Lower lobe of right lung (tissue), 2 donors: ENCODE results near the gene FAHD2A. TPM values are rescaled to one million over a fixed set of nuclear protein-coding genes. Genes with fewer than 3 reads are reported as not detected.

ENCODE experiments used
- ATAC-seq, 2 donors: fragments of 200-7000 bp; cut with Tn5 transposase; one replicate each; pipeline ENCODE4 v1.9.1; 2020 to 2022; ENCODE audit warnings: mild to moderate bottlenecking in 2 of 2, moderate library complexity in 2 of 2
- DNase-seq: peaks from one replicate; pipeline ENCODE4 v3.0.0-alpha.2; 2020
- H3K27ac ChIP-seq: fragments of 200-600 bp; one replicate; pipeline ENCODE4 v1.8.0; 2022
- H3K27me3 ChIP-seq: fragments of 200-600 bp; one replicate; pipeline ENCODE4 v1.8.0; 2022; ENCODE audit warnings: low read depth
- H3K36me3 ChIP-seq: fragments of 200-600 bp; one replicate; pipeline ENCODE4 v1.8.0; 2022; ENCODE audit warnings: mild to moderate bottlenecking
- H3K4me1 ChIP-seq: fragments of 200-600 bp; one replicate; pipeline ENCODE4 v1.8.0; 2022
- H3K4me3 ChIP-seq: fragments of 200-600 bp; one replicate; pipeline ENCODE4 v1.8.0; 2022; ENCODE audit warnings: mild to moderate bottlenecking
- H3K9me3 ChIP-seq: fragments of 200-600 bp; one replicate; pipeline ENCODE4 v1.8.0; 2022
- CTCF ChIP-seq: fragments of 200-600 bp; IDR thresholded peaks from one replicate; pipeline ENCODE4 v1.8.0; 2022; ENCODE audit warnings: antibody characterized with exemption, mild to moderate bottlenecking
- intact Hi-C: fragments of 100-400 bp; cut with DNase I; formaldehyde crosslinking; loops from one replicate; pipeline ENCODE4 v1.11.0; 2022
- total RNA-seq: library from RNA; stranded (reverse); fragmentation: NEBNext Ultra II Directional; extraction: Animal tissue kit (Norgen Biotek cat#: 25700); gene quantifications from one replicate; pipeline ENCODE4 v1.2.1, GENCODE V29; 2021
- donor health status: DM: no; HTN: yes; CAD: no; lungs with severe emphysema.

The FAHD2A gene
- total RNA-seq, 1 donor from 2014 or later: 19.4 TPM

GRCh38 chr2:95385570-95385984 is 16.9 kb upstream of the FAHD2A start:
- ATAC-seq: no peak
- no peak overlapping the region for H3K27ac ChIP-seq

GRCh38 chr2:95386031-95386430 is 16.5 kb upstream of the FAHD2A start:
- H3K36me3 ChIP-seq: no peaks in the 10 kb centered on the region
- no peak for DNase-seq
- no peaks in the 10 kb centered on the region for H3K9me3 ChIP-seq
- intact Hi-C loops: no loop called here
- no peaks in the 10 kb centered on the region for H3K27me3 ChIP-seq
- H3K4me3 ChIP-seq: no peak overlapping the region
- no peaks in the 10 kb centered on the region for H3K4me1 ChIP-seq
- no peak for ATAC-seq
- TF ChIP-seq CTCF: no peak
- no peak overlapping the region for H3K27ac ChIP-seq

More at GRCh38 chr2:95385570-95385984, 16.9 kb upstream of the FAHD2A start:
- Histone ChIP-seq H3K4me1 (no peaks in the 10 kb centered on the region), H3K4me3 (no peak overlapping the region), H3K9me3 (no peaks in the 10 kb centered on the region), H3K27me3 (no peaks in the 10 kb centered on the region), H3K36me3 (no peaks in the 10 kb centered on the region)
- DNase-seq: no peak
- intact Hi-C loops: no loop called here
- TF ChIP-seq CTCF: no peak

- DNase-seq (no peak), ATAC-seq (no peak)
- intact Hi-C loops: no loop called here
- Histone ChIP-seq H3K27me3 (no peaks in the 10 kb centered on the region), H3K27ac (no peak overlapping the region), H3K4me3 (no peak overlapping the region), H3K36me3 (no peaks in the 10 kb centered on the region), H3K9me3 (no peaks in the 10 kb centered on the region), H3K4me1 (no peaks in the 10 kb centered on the region)
- no peak for TF ChIP-seq CTCF
These were observed 15.2 kb upstream of the FAHD2A start for GRCh38 chr2:95387358-95387757.

GRCh38 chr2:95388091-95388692 is 14.3 kb upstream of the FAHD2A start:
- H3K4me1 ChIP-seq: no peaks in the 10 kb centered on the region
- no peaks in the 10 kb centered on the region for H3K36me3 ChIP-seq
- no peaks in the 10 kb centered on the region for H3K27me3 ChIP-seq
- no peak overlapping the region for H3K4me3 ChIP-seq
- no peak for ATAC-seq
- no peak overlapping the region for H3K27ac ChIP-seq
- no peaks in the 10 kb centered on the region for H3K9me3 ChIP-seq
- no peak for TF ChIP-seq CTCF
- no peak for DNase-seq
- intact Hi-C loops: no loop called here

GRCh38 chr2:95388856-95389244 is 13.7 kb upstream of the FAHD2A start:
- H3K36me3 ChIP-seq: no peaks in the 10 kb centered on the region
- H3K4me1 ChIP-seq: no peaks in the 10 kb centered on the region
- no peaks in the 10 kb centered on the region for H3K9me3 ChIP-seq
- no peak for DNase-seq
- H3K4me3 ChIP-seq: no peak overlapping the region
- no peaks in the 10 kb centered on the region for H3K27me3 ChIP-seq
- no peak for TF ChIP-seq CTCF
- ATAC-seq: peak in 1 of 2 donors; percentile 19
- intact Hi-C loops: no loop called here
- no peak overlapping the region for H3K27ac ChIP-seq
